ENCODE data around the gene DDIT3.

DNA sequence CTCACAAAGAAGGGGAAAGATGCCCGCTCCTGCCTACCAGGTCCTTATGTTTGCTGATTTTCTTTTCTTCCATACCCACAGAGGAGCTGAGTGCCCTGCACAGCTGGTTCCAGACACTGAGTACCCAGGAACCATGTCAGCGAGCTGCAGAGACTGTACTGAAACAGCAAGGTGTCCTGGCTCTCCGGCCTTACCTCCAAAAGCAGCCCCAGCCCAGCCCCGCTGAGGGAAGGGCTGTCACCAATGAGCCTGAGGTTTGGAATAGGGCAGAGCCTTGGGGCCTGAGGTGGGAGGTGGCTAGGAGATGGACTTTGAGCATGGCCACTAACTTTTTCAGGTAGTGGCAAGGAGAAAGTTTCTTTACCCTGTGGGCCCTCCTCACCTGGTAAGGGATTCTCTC is 30.2 kb downstream of the DDIT3 start:
- TF ChIP-seq, protein P1, sequence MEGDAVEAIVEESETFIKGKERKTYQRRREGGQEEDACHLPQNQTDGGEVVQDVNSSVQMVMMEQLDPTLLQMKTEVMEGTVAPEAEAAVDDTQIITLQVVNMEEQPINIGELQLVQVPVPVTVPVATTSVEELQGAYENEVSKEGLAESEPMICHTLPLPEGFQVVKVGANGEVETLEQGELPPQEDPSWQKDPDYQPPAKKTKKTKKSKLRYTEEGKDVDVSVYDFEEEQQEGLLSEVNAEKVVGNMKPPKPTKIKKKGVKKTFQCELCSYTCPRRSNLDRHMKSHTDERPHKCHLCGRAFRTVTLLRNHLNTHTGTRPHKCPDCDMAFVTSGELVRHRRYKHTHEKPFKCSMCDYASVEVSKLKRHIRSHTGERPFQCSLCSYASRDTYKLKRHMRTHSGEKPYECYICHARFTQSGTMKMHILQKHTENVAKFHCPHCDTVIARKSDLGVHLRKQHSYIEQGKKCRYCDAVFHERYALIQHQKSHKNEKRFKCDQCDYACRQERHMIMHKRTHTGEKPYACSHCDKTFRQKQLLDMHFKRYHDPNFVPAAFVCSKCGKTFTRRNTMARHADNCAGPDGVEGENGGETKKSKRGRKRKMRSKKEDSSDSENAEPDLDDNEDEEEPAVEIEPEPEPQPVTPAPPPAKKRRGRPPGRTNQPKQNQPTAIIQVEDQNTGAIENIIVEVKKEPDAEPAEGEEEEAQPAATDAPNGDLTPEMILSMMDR (IDR thresholded peaks at IDR 0.05; ENCODE audit: low read depth, low read length), result no peak
- TF ChIP-seq POLR2A (IDR thresholded peaks at IDR 0.05; ENCODE audit: extremely low read depth, insufficient read length) (no peak), MAX (IDR thresholded peaks at IDR 0.05; ENCODE audit: low read depth, low read length) (no peak), MYC (IDR thresholded peaks at IDR 0.05; ENCODE audit: low read depth, low read length) (no peak)

Data from NB4 (cell line).